ENCODE results near the gene TRIM56. TPM values are rescaled to one million over a fixed set of nuclear protein-coding genes. Genes with fewer than 3 reads are reported as not detected.
"Not testable (repeated sequence)": the region's sequence is repeated elsewhere in the genome, so short reads cannot be mapped to it uniquely, and the experiment has no call there.

TRIM56 gene
- total RNA-seq, 8 experiments from 2014 or later, result 1.4 to 20.0 (median 7.2) TPM

DNA sequence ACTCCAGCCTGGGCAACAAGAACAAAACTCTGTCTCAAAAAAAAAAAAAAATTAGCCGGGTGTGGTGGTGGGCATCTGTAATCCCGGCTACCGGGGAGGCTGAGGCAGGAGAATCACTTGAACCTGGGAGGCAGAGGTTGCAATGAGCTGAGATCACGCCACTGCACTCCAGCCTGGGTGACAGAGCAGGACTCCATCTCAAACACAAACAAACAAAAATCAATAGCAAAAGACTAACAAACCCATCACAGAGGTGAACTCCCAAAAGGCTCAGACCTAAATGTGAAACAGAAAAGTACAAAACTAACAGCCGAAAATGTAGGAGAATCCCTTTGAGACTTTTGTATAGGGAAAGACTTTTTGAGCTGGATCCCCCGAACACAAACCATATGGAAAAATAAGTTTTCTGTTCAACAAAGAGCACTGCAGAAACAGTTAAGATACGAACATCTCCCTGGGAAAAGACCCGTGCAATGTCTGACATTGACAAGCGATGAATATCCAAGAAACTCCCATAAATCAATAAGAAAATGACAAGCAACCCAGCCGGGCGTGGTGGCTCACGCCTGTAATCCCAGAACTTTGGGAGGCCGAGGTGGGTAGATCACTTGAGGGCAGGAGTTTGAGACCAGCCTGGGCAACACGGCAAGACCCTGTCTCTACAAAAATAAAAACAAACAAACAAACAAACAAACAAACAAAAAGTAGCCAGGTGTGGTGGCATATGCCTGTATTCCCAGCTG lies 13.7 kb upstream of the TRIM56 start:
- WGBS, 10 experiments, result 26 to 94% (median 79%) methylated on average over 4 to 14 of the region's 14 CpGs; no CpG with 5 or more reads in 1 of the 10 experiments
- in situ Hi-C loops (cut with MboI; ENCODE audit: low pct_unique_long_range_greater_than_20kb in 2 of 9, low sequenced_read_pairs in 9 of 9, unreplicated experiment in 9 of 9), result loop anchor here in 4 of 9 experiments (10.0 to 25.0 kb wide), 3 partner anchors 159 to 184 kb away; partner anchors contain the start of genes ACHE (in 2 of the 4), SRRT (in 1 of the 4) and UFSP1 (in 1 of the 4)
- not testable (repeated sequence) for ATAC-seq (replicated peaks in 6 of 8); H3K4me3 ChIP-seq; H3K27ac ChIP-seq
- H3K4me1 ChIP-seq (replicated peaks in 1 of 2), result peaks cover 5 to 13% of the 10 kb centered on the region in 2 donors

DNA sequence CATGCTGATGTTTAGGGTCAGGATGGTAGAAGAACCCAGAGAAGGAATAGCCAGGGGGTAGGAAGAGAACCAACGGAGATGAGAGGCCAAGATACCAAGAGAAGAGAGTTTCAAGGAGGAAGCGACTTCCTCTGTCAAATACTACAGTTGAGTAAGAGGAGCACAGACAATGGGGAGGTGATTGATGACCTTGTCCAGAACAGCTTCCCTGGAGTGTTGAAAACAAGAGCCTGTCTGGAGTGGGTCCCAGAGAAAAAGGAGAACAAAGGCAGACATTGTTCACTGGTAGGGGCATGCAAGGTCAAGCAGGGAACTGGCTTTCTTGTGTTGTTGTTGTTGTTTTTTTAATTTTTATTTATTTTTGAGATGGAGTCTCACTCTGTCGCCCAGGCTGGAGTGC lies 9.6 kb upstream of the TRIM56 start:
- in situ Hi-C loops (cut with MboI; ENCODE audit: low pct_unique_long_range_greater_than_20kb in 2 of 9, low sequenced_read_pairs in 9 of 9, unreplicated experiment in 9 of 9), result loop anchor here in 1 of 9 experiments (10.0 kb wide), 1 partner anchor 181 kb away; the partner anchor contains the start of gene ACHE
- H3K4me1 ChIP-seq (replicated peaks in 1 of 2), result peaks cover 4 to 12% of the 10 kb centered on the region in 2 donors
- H3K4me3 ChIP-seq, result no peak overlapping the region
- ATAC-seq (replicated peaks in 6 of 8), result peak in 3 of 8 experiments; percentile 33 to 64 (median 51)
- 10 to 90% (median 40%) methylated on average over 1 to 3 of the region's 3 CpGs; no CpG with 5 or more reads in 1 of the 10 experiments for WGBS, 10 experiments
- no peak overlapping the region for H3K27ac ChIP-seq

GRCh38 chr7:101076183-101076582 lies 9.1 kb upstream of the TRIM56 start:
- H3K27ac ChIP-seq; ATAC-seq (replicated peaks in 6 of 8); H3K4me3 ChIP-seq: not testable (repeated sequence)
- WGBS, 10 experiments, result 0 to 75% (median 67%) methylated on average over 1 to 4 of the region's 8 CpGs; no CpG with 5 or more reads in 3 of the 10 experiments
- in situ Hi-C loops (cut with MboI; ENCODE audit: low pct_unique_long_range_greater_than_20kb in 2 of 9, low sequenced_read_pairs in 9 of 9, unreplicated experiment in 9 of 9), result loop anchor here in 1 of 9 experiments (10.0 kb wide), 1 partner anchor 181 kb away; the partner anchor contains the start of gene ACHE
- peaks cover 4 to 12% of the 10 kb centered on the region in 2 donors for H3K4me1 ChIP-seq (replicated peaks in 1 of 2)

DNA sequence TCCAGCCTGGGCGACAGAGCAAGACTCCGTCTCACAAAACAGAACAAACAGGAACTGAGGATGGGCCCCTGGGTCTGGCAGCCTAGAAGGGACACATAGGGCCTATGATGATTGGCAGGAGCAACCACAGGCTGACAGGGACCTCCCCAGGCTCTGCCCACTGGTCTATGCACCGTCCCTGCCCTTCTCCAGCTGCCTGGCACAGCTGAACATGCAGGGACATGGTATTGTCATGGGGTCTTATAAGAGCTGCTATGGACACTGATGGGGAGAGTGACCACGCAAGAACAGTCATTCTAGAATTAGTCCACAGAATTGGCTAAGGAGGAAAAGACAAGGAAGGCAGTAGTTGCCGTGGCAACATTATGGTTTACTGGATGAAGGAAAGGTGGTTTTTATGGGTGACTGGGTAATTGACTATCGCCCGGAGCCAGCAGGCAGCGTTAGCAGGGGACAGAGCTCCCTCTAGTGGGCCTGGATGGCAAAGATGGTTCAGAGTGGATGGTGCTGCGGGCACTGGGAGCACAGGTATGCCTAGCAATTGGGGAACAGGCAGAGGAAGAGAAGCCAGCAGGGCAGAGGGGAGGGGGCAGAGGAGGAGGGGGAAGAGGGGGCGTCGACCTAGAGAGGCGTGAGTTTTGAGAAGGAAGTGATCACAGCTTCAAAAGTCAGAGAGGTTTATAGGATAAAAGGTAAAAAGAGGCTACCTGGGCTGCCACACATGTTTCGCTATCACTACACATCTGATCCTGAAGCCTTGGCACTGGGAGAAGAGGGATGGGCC lies 7.8 kb upstream of the TRIM56 start:
- peaks cover 4 to 12% of the 10 kb centered on the region in 2 donors for H3K4me1 ChIP-seq (replicated peaks in 1 of 2)
- H3K4me3 ChIP-seq, result no peak overlapping the region
- 0 to 80% (median 55%) methylated on average over 1 to 6 of the region's 13 CpGs; no CpG with 5 or more reads in 2 of the 10 experiments for WGBS, 10 experiments
- H3K27ac ChIP-seq, result peak overlapping the region in 1 of 2 donors; percentile 23
- ATAC-seq (replicated peaks in 6 of 8), result peak; percentile 93 to 99 (median 98)
- in situ Hi-C loops (cut with MboI; ENCODE audit: low pct_unique_long_range_greater_than_20kb in 2 of 9, low sequenced_read_pairs in 9 of 9, unreplicated experiment in 9 of 9), result loop anchor here in 1 of 9 experiments (10.0 kb wide), 1 partner anchor 183 kb away; the partner anchor contains the start of gene ACHE

DNA sequence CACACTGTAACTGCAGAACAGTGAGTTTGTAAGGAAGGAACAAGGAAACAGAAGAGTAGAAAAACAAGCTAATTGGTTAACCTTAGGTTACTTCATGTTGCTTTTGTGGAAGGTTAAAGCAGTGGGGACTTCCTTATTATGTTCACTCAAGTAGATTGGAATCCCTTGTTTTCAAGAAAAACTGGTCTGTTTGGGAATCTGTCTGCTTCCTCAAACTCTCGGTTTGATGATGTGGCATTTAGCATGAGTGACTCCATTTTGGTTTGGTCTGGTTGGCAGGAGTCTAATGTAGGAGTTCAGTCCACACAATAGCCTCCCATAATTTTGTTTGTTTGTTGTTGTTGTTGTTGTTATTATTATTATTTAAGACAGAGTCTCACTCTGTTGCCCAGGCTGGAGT lies 3.8 kb upstream of the TRIM56 start:
- H3K4me3 ChIP-seq, result no peak overlapping the region
- no peak for ATAC-seq (replicated peaks in 6 of 8)
- peaks cover 9 to 16% of the 10 kb centered on the region in 2 donors for H3K4me1 ChIP-seq (replicated peaks in 1 of 2)
- in situ Hi-C loops (cut with MboI; ENCODE audit: low pct_unique_long_range_greater_than_20kb in 2 of 9, low sequenced_read_pairs in 9 of 9, unreplicated experiment in 9 of 9), result no loop called here
- 82 to 100% (median 88%) methylated on average over 1 of the region's 1 CpG; no CpG with 5 or more reads in 3 of the 10 experiments for WGBS, 10 experiments
- no peak overlapping the region for H3K27ac ChIP-seq

GRCh38 chr7:101084865-101085161 lies 468 bp upstream of the TRIM56 start:
- peaks cover 4 to 12% of the 10 kb centered on the region in 2 donors for H3K4me1 ChIP-seq (replicated peaks in 1 of 2)
- ATAC-seq (replicated peaks in 6 of 8), result no peak
- WGBS, 10 experiments, result 0 to 100% (median 81%) methylated on average over 1 to 5 of the region's 5 CpGs; no CpG with 5 or more reads in 6 of the 10 experiments
- H3K27ac ChIP-seq, result peak overlapping the region in 1 of 2 donors; percentile 76
- H3K4me3 ChIP-seq, result peak overlapping the region in 3 of 5 donors; percentile 46 to 51 (median 50)
- in situ Hi-C loops (cut with MboI; ENCODE audit: low pct_unique_long_range_greater_than_20kb in 2 of 9, low sequenced_read_pairs in 9 of 9, unreplicated experiment in 9 of 9), result no loop called here

DNA sequence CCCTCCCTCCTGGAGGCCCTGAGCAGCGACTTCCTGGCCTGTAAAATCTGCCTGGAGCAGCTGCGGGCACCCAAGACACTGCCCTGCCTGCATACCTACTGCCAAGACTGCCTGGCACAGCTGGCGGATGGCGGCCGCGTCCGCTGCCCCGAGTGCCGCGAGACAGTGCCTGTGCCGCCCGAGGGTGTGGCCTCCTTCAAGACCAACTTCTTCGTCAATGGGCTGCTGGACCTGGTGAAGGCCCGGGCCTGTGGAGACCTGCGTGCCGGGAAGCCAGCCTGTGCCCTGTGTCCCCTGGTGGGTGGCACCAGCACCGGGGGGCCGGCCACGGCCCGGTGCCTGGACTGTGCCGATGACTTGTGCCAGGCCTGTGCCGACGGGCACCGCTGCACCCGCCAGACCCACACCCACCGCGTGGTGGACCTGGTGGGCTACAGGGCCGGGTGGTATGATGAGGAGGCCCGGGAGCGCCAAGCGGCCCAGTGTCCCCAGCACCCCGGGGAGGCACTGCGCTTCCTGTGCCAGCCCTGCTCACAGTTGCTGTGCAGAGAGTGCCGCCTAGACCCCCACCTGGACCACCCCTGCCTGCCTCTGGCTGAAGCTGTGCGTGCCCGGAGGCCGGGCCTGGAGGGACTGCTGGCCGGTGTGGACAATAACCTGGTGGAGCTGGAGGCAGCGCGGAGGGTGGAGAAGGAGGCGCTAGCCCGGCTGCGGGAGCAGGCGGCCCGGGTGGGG lies 2.2 kb downstream of the TRIM56 start:
- H3K27ac ChIP-seq, result no peak overlapping the region
- in situ Hi-C loops (cut with MboI; ENCODE audit: low pct_unique_long_range_greater_than_20kb in 2 of 9, low sequenced_read_pairs in 9 of 9, unreplicated experiment in 9 of 9), result no loop called here
- no peak for ATAC-seq (replicated peaks in 6 of 8)
- H3K4me1 ChIP-seq (replicated peaks in 1 of 2), result peaks cover 4 to 12% of the 10 kb centered on the region in 2 donors
- no peak overlapping the region for H3K4me3 ChIP-seq
- WGBS, 10 experiments, result 83 to 100% (median 93%) methylated on average over 5 to 11 of the region's 45 CpGs; no CpG with 5 or more reads in 6 of the 10 experiments

GRCh38 chr7:101088069-101088425 lies 2.8 kb downstream of the TRIM56 start:
- no peak for ATAC-seq (replicated peaks in 6 of 8)
- H3K4me1 ChIP-seq (replicated peaks in 1 of 2), result peaks cover 4 to 12% of the 10 kb centered on the region in 2 donors
- in situ Hi-C loops (cut with MboI; ENCODE audit: low pct_unique_long_range_greater_than_20kb in 2 of 9, low sequenced_read_pairs in 9 of 9, unreplicated experiment in 9 of 9), result no loop called here
- 95 to 100% (median 100%) methylated on average over 1 to 7 of the region's 21 CpGs; no CpG with 5 or more reads in 5 of the 10 experiments for WGBS, 10 experiments
- no peak overlapping the region for H3K4me3 ChIP-seq
- no peak overlapping the region for H3K27ac ChIP-seq

DNA sequence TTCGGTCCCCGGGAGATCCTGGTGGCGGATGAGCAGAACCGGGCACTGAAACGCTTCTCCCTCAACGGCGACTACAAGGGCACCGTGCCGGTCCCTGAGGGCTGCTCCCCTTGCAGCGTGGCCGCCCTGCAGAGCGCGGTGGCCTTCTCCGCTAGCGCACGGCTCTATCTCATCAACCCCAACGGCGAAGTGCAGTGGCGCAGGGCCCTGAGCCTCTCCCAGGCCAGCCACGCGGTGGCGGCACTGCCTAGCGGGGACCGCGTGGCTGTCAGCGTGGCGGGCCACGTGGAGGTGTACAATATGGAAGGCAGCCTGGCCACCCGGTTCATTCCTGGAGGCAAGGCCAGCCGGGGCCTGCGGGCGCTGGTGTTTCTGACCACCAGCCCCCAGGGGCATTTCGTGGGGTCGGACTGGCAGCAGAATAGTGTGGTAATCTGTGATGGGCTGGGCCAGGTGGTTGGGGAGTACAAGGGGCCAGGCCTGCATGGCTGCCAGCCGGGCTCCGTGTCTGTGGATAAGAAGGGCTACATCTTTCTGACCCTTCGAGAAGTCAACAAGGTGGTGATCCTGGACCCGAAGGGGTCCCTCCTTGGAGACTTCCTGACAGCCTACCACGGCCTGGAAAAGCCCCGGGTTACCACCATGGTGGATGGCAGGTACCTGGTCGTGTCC lies 3.7 kb downstream of the TRIM56 start:
- Histone ChIP-seq H3K27ac (peak overlapping the region in 1 of 2 donors; percentile 19), H3K4me3 (no peak overlapping the region), H3K4me1 (replicated peaks in 1 of 2) (peaks cover 4 to 12% of the 10 kb centered on the region in 2 donors)
- in situ Hi-C loops (cut with MboI; ENCODE audit: low pct_unique_long_range_greater_than_20kb in 2 of 9, low sequenced_read_pairs in 9 of 9, unreplicated experiment in 9 of 9), result no loop called here
- 80 to 100% (median 97%) methylated on average over 4 to 18 of the region's 41 CpGs; no CpG with 5 or more reads in 7 of the 10 experiments for WGBS, 10 experiments
- ATAC-seq (replicated peaks in 6 of 8), result no peak

DNA sequence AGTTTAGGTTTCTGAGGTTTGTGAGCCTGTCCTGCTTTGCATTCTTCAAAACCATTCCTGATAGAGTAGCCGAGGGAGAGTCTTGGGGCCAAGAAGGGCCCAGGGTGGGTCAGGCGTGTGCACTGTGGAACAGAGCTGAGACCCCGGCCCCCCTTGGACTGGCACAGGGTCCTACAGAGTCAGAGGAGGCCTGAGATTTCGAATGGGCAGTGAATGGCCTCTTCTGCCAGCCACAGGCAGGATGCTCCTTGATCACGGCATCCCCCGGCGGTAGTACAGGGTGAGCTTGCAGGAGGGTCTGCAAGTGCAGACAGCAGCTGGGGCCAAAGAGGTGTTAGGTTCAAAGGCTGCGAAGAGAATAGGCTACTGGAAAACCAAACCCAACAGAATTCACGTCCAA lies 4.6 kb downstream of the TRIM56 start:
- H3K4me1 ChIP-seq (replicated peaks in 1 of 2), result peaks cover 2 to 7% of the 10 kb centered on the region in 2 donors
- no peak for ATAC-seq (replicated peaks in 6 of 8)
- in situ Hi-C loops (cut with MboI; ENCODE audit: low pct_unique_long_range_greater_than_20kb in 2 of 9, low sequenced_read_pairs in 9 of 9, unreplicated experiment in 9 of 9), result no loop called here

GRCh38 chr7:101092266-101092905 lies 7.1 kb downstream of the TRIM56 start:
- in situ Hi-C loops (cut with MboI; ENCODE audit: low pct_unique_long_range_greater_than_20kb in 2 of 9, low sequenced_read_pairs in 9 of 9, unreplicated experiment in 9 of 9); H3K4me1 ChIP-seq (replicated peaks in 1 of 2); ATAC-seq (replicated peaks in 6 of 8); H3K27ac ChIP-seq; H3K4me3 ChIP-seq: not testable (repeated sequence)
- no CpG with 5 or more reads among the region's 53 CpGs for WGBS, 10 experiments

More for the DNA sequence above, 4.6 kb downstream of the TRIM56 start:
- no peak overlapping the region for H3K27ac ChIP-seq
- WGBS, 10 experiments, result 72 to 100% (median 94%) methylated on average over 1 to 6 of the region's 9 CpGs; no CpG with 5 or more reads in 4 of the 10 experiments
- H3K4me3 ChIP-seq, result no peak overlapping the region

DNA sequence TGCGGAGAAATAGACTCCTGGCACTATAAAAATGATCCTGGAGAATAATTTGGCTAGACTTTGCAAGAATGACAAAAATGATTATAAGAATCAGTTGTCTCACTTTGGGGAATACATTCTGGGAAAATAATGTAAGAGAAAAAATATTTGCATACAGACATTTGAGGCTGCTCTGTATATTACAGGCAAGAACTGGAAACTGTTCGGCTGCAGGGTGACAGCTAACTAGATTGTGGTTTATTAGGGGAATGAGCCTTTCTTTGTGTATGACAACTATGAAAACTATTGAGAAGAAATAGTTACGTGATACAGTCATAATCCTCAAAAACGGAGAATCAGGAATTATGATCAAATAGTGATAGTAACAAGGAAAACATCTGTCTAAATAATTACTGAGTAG lies 8.6 kb downstream of the TRIM56 start:
- in situ Hi-C loops (cut with MboI; ENCODE audit: low pct_unique_long_range_greater_than_20kb in 2 of 9, low sequenced_read_pairs in 9 of 9, unreplicated experiment in 9 of 9), result no loop called here
- no peak overlapping the region for H3K4me3 ChIP-seq
- H3K27ac ChIP-seq, result no peak overlapping the region
- ATAC-seq (replicated peaks in 6 of 8), result no peak
- WGBS, 10 experiments, result 19 to 100% (median 89%) methylated on average over 1 to 4 of the region's 4 CpGs
- H3K4me1 ChIP-seq (replicated peaks in 1 of 2), result no peaks in the 10 kb centered on the region
